CD1c-positive myeloid dendritic cell (primary cell): ENCODE data around the gene LHPP.
"Not testable (repeated sequence)": the region's sequence is repeated elsewhere in the genome, so short reads cannot be mapped to it uniquely, and the experiment has no call there.

Source experiments
- DNase-seq: peaks from one replicate; pipeline ENCODE4 v3.0.0-alpha.2; 2016; ENCODE audit errors: extremely low spot score

The LHPP gene

GRCh38 chr10:124461642-124462347, at the start of gene LHPP:
LHPP (plus strand) TSS chr10:124461823; CDS start chr10:124461863, 40 bp downstream.
- peak; percentile 93 for DNase-seq

GRCh38 chr10:124414076-124414475, 47.5 kb upstream of the LHPP start:
- DNase-seq = no peak

DNA sequence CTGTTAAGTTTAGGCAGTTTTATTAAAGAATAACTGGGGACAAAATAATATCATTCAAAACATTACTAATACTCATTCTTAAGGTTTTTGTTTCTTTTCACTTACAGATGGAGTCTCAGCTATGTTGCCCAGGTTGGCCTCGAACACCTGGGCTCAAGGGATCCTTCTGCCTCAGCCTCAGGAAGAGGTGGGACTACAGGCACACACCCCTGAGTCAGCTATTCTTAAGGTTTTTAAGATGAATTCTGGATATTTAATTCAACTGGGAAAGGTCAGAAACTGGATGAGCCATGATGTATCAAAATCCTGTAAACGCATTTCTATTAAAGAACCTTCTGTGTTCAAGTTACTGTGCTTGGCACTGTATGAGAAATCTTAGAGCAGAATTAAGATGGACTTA, 46.4 kb upstream of the LHPP start:
- no peak for DNase-seq

- DNase-seq = no peak
These were observed 44.9 kb upstream of the LHPP start for GRCh38 chr10:124416733-124417132.

DNA sequence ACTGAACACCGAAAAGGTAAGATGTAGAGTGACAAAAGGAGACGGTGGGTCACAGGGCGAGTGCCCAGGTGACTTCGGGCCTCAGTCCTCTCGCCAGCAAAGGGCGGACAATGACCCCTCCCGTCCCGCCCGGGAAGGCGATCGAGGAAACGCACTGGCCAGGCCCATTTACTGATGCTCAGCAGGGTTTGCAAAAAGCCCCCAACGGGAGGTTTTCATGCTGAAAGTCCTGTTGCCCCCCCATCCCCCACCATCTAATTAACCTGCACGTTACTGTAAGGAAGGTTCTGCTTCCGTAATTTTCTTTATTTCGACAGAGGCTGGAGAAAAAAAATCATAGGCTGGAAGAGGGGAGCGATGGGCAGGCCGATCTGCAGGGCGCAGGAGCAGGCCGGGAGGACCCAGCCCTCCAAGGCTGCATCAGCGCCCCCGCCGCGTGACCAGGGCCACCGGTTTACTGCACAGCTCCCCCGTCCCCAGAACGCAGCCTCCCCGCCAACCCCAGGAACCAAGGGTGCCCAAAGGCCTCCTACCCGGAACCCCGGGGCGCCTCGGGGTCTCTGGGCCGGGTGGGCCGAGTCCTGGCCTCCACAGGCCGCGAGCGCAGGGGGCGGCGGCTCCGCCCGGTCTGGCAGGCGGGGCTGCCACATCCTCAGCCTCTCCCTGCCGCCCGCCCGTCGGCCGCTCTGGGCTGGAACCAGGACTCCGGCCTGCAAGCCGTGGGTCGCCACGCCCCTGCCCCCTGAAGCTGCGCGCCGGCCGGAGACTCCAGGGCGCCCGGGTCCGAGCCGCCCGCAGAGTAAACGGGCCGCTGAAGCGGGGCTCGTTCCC, 43.5 kb upstream of the LHPP start:
- peak; percentile 54 for DNase-seq

DNA sequence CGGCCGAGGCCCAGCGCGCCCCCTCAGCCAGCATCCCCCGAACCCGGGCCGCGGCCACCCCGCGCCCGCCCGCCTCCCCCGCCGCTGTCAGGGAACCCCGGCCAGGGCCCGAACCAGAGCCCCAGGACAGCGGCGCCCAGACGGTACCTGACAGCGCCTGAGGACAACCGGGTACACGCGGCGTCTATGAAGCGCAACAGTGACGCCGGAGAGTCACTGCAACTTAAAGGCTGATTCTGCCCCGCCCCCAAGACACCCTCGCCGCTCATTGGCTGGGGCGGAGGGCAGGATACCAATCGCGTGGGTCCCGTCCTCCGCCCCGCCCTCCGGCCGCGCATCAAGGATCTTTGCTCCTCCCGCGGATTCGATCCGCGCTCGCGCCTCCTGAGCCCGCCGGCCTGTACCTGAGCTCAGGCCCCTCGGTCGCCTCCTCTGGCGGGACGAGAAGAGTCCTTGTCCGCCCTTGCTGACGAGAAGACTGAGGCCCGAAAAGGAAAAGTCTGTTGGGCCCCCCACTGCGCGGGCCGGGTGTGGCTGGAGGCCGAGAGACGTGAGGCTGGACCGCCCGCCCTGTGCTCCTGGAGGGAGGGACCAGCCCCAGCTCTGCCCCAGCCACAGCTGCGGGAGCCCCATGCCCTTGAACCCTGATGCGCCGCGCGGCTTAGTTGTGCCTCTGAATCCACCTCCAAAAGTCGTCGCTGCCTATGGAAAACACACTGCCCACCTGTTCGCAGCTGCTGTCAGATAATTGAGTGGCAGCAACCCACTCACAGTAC, 42.7 kb upstream of the LHPP start, which contains the start of gene OAT:
TSS of gene OAT (minus strand) at position 198 of the 776 bp plus-strand sequence. CDS start 6,752 bp downstream, outside the sequence.
- peak; percentile 98 for DNase-seq

GRCh38 chr10:124419635-124420034, 42.0 kb upstream of the LHPP start:
- DNase-seq = no peak

GRCh38 chr10:124420254-124420653, 41.4 kb upstream of the LHPP start:
- DNase-seq = no peak

DNA sequence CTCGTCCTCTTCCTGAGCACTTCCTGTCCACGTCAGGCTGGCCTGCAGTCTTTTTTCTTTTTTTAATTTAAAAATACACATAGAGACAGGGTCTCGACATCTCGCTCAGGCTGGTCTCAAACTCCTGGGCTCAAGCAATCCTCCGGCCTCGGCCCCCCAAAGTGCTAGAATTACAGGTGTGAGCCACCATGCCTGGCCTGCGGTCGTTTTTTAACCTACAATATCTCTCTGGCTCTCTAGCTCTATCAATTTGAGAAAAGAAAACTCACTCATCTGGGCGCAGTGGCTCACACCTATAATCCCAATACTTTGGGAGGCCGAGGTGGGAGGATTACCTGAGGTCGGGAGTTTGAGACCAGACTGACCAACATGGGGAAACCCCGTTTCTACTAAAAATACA, 38.9 kb upstream of the LHPP start:
- DNase-seq = no peak

DNA sequence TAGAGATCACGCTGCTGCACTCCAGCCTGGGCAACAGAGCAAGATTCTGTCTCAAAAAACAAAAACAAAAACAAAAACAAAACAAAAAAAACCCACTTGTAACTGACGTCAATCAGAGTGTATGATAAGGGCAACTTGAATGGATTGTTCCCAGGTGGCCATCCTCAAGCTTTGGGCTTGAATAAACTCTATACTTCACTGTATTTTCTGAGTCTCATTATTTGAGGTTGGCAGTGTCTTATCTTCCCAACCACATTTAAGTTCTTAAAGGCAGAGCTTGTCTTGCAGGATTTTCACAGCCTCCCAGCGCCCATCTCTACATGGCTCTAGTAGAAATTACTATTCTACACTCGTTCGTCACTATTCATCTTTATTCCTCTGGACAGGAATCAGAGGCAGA, 37.8 kb upstream of the LHPP start:
- DNase-seq = no peak

DNA sequence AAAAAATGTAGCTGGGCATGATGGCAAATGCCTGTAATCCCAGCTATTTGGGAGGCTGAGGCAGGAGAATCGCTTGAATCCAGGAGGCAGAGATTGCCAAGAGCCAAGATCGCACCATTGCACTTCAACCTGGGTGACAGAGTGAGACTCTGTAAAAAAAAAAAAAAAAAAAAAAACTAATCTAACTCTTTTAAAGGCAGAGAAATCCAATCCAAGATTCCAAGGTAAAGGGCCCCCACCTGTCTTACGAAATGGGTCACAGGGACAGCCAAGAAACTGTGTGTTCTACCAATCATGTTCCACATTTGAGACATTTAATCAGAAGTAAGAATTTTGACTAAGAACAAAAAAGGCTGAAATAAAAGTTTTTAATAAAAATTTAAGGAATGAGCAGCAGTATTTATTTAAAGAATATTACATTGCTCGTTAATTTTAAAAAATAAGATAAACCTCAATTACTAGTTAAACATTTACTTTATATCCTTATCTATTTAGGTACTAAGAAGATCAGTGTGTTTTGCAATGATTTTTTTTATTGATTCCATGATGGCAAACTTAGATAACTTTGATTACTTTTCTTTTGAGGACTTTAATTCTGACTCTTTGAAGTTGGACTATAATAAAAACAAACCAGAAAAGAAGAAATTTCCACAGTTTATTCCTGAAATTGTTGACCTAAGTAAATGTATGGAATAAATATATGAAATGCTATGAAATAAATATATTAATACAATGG, 36.2 kb upstream of the LHPP start:
- DNase-seq = no peak

- DNase-seq = no peak
These were observed 33.3 kb upstream of the LHPP start for GRCh38 chr10:124428207-124428777.

GRCh38 chr10:124429576-124429975, 32.0 kb upstream of the LHPP start:
- no peak for DNase-seq

DNA sequence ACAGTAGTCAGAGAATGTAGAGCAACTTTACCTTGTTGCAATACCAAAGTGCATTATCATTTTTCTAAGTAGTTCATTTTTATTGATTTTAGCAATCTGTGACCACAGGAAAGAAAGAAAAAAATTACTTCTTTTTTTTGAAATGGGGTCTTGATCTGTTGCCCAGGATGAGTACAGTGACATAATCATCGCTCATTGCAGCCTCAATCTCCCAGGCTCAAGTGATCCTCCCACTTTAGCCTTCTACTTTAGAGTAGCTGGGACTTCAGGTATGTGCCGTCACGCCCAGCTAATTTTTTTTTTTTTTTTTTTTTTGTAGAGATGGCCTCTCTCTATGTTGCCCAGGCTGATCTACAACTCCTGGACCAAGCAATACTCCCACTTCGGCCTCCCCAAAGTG, 31.5 kb upstream of the LHPP start:
- no peak for DNase-seq

GRCh38 chr10:124433461-124433860, 28.2 kb upstream of the LHPP start:
- DNase-seq = no peak

- DNase-seq = not testable (repeated sequence)
These were observed 25.9 kb upstream of the LHPP start for GRCh38 chr10:124435683-124436082.

DNA sequence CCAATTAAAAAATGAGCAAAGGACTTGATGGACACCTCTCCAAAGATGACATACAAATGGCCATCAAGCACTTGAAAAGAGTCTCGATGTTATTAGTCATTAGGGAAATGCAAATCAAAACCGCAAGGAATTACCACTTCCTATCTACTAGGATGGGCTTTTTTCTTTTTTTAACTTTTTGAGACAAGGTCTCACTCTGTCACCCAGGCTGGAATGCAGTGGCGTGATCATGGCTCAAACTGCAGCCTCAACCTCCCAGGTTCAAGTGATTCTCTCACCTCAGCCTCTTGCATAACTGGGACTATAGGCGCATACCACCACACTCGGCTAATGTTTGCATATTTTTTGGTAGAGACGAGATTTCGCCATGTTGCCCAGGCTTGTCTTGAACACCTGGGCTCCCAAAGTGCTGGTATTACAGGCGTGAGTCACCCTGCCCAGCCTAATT, 25.4 kb upstream of the LHPP start:
- peak; percentile 17 for DNase-seq

DNA sequence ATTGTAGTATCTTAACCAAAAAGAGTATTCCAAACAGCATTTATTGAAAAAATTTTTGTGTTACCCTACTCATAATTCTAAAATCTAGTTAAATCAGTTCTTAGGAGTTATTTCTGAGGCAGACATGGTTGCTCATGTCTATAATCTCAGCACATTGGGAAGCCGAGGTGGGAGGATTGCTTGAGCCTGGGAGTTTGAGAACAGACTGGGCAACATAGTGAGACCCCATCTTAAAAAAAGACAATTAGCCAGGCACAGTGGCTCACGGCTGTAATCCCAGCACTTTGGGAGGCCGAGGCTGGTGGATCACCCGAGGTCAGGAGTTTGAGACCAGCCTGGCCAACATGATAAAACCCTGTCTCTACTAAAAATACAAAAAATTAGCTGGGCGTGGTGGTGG, 19.9 kb upstream of the LHPP start:
- not testable (repeated sequence) for DNase-seq

- DNase-seq = no peak
These were observed 14.5 kb upstream of the LHPP start for GRCh38 chr10:124446830-124447750.
